Ishikawa (cell line): ENCODE measurements around the gene MS4A15.

Source experiments
- CEBPB ChIP-seq: IDR thresholded peaks from 2 replicates; pipeline ENCODE4 v1.6.1; 2012
- CREB1 ChIP-seq: IDR thresholded peaks from 2 replicates; pipeline ENCODE4 v1.6.1; 2012; ENCODE audit warnings: low read depth
- EGR1 ChIP-seq: IDR thresholded peaks from 2 replicates; pipeline ENCODE4 v1.6.1; 2012
- EP300 ChIP-seq: IDR thresholded peaks from 2 replicates; pipeline ENCODE4 v1.6.1; 2012; ENCODE audit warnings: borderline replicate concordance
- FOXM1 ChIP-seq: IDR thresholded peaks from 2 replicates; pipeline ENCODE4 v1.6.1; 2012; ENCODE audit warnings: low read depth, borderline replicate concordance
- MAX ChIP-seq: IDR thresholded peaks from 2 replicates; pipeline ENCODE4 v1.6.1; 2012
- NFIC ChIP-seq: IDR thresholded peaks from 2 replicates; pipeline ENCODE4 v1.6.1; 2012
- RAD21 ChIP-seq: IDR thresholded peaks from 2 replicates; pipeline ENCODE4 v1.6.1; 2012; ENCODE audit warnings: low read depth
- TAF1 ChIP-seq: IDR thresholded peaks from 2 replicates; pipeline ENCODE4 v1.6.1; 2012; ENCODE audit warnings: low read depth, mild to moderate bottlenecking
- TCF12 ChIP-seq: IDR thresholded peaks from 2 replicates; pipeline ENCODE4 v1.6.1; 2012; ENCODE audit warnings: low read depth
- TEAD4 ChIP-seq: IDR thresholded peaks from 2 replicates; pipeline ENCODE4 v1.6.1; 2012
- YY1 ChIP-seq: IDR thresholded peaks from 2 replicates; pipeline ENCODE4 v1.6.1; 2012; ENCODE audit warnings: low read depth
- ZBTB7A ChIP-seq: IDR thresholded peaks from 2 replicates; pipeline ENCODE4 v1.6.1; 2012; ENCODE audit warnings: low read depth
- TF ChIP-seq, protein P1 (sequence below): IDR thresholded peaks from 2 replicates; pipeline ENCODE4 v1.6.1; 2012
- TF ChIP-seq, protein P2 (sequence below): IDR thresholded peaks from 2 replicates; pipeline ENCODE4 v1.6.1; 2012; ENCODE audit warnings: low read depth, mild to moderate bottlenecking

The MS4A15 gene

DNA sequence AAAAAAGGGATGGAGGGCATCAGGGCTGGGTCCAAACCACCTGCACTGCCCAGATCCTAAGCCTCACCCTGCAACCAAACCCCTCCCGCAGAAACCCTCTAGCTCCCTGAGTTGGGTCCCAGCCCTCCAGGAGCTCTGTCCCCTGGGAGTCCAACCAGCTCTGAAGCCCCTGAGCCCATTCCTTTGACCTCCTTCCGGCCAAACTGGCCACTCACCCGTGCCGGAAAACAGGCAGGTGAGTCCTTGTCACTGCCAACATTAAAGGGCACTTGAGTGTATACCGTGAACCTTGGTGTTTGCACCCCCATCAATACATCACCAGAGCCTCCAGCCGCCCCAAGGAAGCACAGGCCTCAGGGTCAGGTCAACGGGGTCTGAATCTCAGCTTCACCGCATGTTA, 11.5 kb downstream of the MS4A15 start:
- no peak for TF ChIP-seq YY1
- no peak for TF ChIP-seq EGR1
- no peak for TF ChIP-seq FOXM1
- TF ChIP-seq, protein P1, sequence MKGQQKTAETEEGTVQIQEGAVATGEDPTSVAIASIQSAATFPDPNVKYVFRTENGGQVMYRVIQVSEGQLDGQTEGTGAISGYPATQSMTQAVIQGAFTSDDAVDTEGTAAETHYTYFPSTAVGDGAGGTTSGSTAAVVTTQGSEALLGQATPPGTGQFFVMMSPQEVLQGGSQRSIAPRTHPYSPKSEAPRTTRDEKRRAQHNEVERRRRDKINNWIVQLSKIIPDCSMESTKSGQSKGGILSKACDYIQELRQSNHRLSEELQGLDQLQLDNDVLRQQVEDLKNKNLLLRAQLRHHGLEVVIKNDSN = no peak
- no peak for TF ChIP-seq EP300
- no peak for TF ChIP-seq TAF1
- TF ChIP-seq TCF12 = no peak
- no peak for TF ChIP-seq ZBTB7A
- no peak for TF ChIP-seq CEBPB
- no peak for TF ChIP-seq RAD21
- TF ChIP-seq CREB1 = no peak
- TF ChIP-seq NFIC = no peak

DNA sequence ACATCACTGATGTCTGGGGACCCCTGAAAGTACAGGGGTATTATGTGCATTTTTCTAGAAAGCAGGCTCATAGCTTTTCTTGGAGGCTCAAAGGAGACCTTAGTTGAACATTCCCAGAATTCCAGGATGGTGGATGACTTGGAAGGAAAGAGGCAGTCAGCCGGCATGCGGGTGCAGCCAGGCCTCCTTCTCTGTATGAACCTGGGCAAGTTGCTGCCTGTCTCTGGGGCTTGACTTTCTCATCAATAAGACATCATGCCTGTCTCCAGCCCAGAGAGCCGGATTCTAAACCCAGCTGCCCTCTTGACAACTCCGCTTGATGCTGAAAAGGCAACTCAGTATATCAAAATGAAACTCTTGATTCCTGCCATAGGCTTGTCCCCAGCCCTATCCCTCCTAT, 12.6 kb downstream of the MS4A15 start:
- TF ChIP-seq YY1 = no peak
- no peak for TF ChIP-seq CEBPB
- no peak for TF ChIP-seq RAD21
- no peak for TF ChIP-seq TCF12
- no peak for TF ChIP-seq TAF1
- TF ChIP-seq, protein P1 = no peak
- TF ChIP-seq EGR1 = no peak
- TF ChIP-seq, protein P2, sequence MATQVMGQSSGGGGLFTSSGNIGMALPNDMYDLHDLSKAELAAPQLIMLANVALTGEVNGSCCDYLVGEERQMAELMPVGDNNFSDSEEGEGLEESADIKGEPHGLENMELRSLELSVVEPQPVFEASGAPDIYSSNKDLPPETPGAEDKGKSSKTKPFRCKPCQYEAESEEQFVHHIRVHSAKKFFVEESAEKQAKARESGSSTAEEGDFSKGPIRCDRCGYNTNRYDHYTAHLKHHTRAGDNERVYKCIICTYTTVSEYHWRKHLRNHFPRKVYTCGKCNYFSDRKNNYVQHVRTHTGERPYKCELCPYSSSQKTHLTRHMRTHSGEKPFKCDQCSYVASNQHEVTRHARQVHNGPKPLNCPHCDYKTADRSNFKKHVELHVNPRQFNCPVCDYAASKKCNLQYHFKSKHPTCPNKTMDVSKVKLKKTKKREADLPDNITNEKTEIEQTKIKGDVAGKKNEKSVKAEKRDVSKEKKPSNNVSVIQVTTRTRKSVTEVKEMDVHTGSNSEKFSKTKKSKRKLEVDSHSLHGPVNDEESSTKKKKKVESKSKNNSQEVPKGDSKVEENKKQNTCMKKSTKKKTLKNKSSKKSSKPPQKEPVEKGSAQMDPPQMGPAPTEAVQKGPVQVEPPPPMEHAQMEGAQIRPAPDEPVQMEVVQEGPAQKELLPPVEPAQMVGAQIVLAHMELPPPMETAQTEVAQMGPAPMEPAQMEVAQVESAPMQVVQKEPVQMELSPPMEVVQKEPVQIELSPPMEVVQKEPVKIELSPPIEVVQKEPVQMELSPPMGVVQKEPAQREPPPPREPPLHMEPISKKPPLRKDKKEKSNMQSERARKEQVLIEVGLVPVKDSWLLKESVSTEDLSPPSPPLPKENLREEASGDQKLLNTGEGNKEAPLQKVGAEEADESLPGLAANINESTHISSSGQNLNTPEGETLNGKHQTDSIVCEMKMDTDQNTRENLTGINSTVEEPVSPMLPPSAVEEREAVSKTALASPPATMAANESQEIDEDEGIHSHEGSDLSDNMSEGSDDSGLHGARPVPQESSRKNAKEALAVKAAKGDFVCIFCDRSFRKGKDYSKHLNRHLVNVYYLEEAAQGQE = no peak
- no peak for TF ChIP-seq CREB1
- TF ChIP-seq EP300 = no peak
- no peak for TF ChIP-seq MAX
- TF ChIP-seq NFIC = no peak
- TF ChIP-seq FOXM1 = no peak
- no peak for TF ChIP-seq ZBTB7A
- no peak for TF ChIP-seq TEAD4

- TF ChIP-seq CEBPB (no peak), RAD21 (no peak), ZBTB7A (no peak), TCF12 (no peak), EP300 (no peak), EGR1 (no peak), CREB1 (no peak), NFIC (no peak), TEAD4 (no peak), MAX (no peak), TAF1 (no peak), FOXM1 (no peak), YY1 (no peak)
- TF ChIP-seq, protein P1 = no peak
- TF ChIP-seq, protein P2 = no peak
Observed at GRCh38 chr11:60769811-60770210, 13.1 kb downstream of the MS4A15 start.

- TF ChIP-seq TAF1 = no peak
- no peak for TF ChIP-seq NFIC
- TF ChIP-seq RAD21 = no peak
- no peak for TF ChIP-seq FOXM1
- TF ChIP-seq TCF12 = no peak
- TF ChIP-seq, protein P2 = no peak
- no peak for TF ChIP-seq CEBPB
- TF ChIP-seq, protein P1 = no peak
- no peak for TF ChIP-seq CREB1
- TF ChIP-seq TEAD4 = no peak
- TF ChIP-seq ZBTB7A = no peak
- no peak for TF ChIP-seq MAX
- no peak for TF ChIP-seq EP300
- TF ChIP-seq EGR1 = no peak
- no peak for TF ChIP-seq YY1
Observed at GRCh38 chr11:60771146-60771545, 14.5 kb downstream of the MS4A15 start.
